Measurements from ENCODE around the gene GARIN5B.

DNA sequence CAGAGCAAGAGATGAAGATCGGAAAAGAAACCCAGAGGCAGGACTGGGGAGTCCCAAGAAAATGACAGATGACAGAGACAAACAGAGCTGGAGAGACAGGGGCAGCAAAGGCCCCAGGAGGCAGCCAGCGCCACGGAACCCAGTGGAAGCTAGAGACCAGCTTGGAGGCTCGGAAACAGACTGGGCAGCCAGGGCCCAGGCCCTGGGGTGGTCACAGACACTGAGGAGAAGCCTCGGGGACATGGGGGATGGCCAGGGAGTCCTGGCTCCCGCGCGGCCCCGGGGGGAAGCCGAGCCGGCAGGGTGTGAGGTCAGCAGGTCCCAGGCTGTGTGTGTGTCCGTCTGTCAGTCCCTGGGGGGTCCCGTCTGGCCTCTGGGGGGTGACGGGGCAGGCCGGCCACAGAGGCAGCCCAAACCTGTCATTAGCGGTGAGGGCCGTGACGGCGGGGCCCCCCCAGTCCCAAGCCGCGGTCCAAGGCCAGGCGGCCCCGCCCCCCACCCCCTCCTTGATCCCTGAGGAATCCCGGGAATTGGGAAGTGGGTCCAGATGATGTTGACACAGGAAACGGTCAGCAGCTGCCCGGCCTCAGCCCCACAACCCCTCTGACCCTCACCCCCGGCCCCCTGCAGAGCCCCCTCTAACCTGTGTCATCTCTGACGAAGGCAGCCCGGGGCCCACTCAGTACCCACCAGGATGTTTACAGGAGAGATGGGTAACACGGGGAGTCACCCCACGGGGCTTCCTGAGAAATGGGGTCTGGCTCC lies 11.1 kb upstream of the GARIN5B start:
- TF ChIP-seq POLR2AphosphoS5 (IDR thresholded peaks at IDR 0.05; ENCODE audit: low read depth, low read length): no peak
- no peak for TF ChIP-seq POLR2A (IDR thresholded peaks at IDR 0.05; ENCODE audit: low read depth, low read length)
- no peak for TF ChIP-seq TAF1 (IDR thresholded peaks at IDR 0.05; ENCODE audit: low read depth, low read length)
- no peak for TF ChIP-seq SPI1 (IDR thresholded peaks at IDR 0.05; ENCODE audit: low read depth, low read length)
- TF ChIP-seq POU2F2 (IDR thresholded peaks at IDR 0.05; ENCODE audit: low read depth, low read length): no peak
